Stomach (tissue), 4 donors: Measurements from ENCODE around the gene COL18A1.

Experiments
- CTCF ChIP-seq, 7 experiments: fragments of 450-650 bp in 4 of 7; fragments of 200-600 bp in 3 of 7; sonication (generic) in 3 of 7; IDR thresholded peaks; one replicate each; pipeline ENCODE4 v1.5.1; 2016 to 2019; ENCODE audit warnings: antibody characterized with exemption in 7 of 7, control low read depth in 2 of 7, mild to moderate bottlenecking in 1 of 7
- POLR2A ChIP-seq, 4 donors: fragments of 450-650 bp; IDR thresholded peaks; one replicate each; pipeline ENCODE4 v1.6.1; 2016; ENCODE audit warnings: antibody characterized with exemption in 4 of 4, control low read depth in 2 of 4, mild to moderate bottlenecking in 1 of 4, moderate library complexity in 1 of 4
- POLR2AphosphoS5 ChIP-seq, 3 donors: sonication (generic); formaldehyde crosslinking; IDR thresholded peaks; one replicate each; pipeline ENCODE4 v1.6.1; 2016; ENCODE audit warnings: antibody characterized with exemption in 3 of 3

DNA sequence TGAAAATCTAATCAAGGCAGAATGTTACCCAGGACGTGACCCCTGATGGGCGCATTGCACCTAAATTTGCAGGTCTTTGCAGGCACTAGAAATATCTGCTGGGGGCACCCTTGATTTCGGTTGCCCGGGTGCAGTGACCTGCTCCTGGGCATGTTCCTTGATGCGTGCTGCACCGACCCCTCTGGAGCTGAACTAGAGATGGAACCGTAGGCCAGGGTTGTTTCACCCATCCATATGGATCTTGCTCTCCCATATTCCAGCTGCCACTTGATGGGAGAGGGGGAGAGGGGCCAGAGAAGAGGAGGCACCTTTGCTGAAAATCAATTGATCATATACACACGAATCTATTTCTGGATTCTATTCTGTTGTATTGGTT is 8.4 kb upstream of the COL18A1 start:
- TF ChIP-seq POLR2AphosphoS5 (IDR thresholded peaks at IDR 0.05) (no peak), CTCF (IDR thresholded peaks at IDR 0.05) (no peak), POLR2A (IDR thresholded peaks at IDR 0.05) (no peak)
